ENCODE data around the gene CADPS2.

DNA sequence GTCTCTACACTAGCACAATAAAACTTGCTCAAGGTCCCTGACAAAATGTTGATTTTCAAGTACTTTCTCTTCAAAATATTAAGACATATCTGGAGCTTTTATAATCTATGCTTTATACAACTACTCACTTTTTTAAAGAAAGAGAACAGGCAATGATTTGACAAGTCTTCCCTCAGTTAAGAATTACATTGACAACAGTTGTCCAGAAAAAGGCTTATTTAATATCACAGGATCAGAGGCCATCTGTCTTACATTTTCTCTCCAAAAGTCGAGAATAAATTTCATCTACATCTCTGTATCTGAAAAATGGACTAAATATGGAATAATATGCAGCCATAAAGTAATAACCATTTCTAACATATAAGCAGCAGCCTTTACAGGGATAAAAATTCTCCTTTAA is 175.3 kb downstream of the CADPS2 start:
- no peak for TF ChIP-seq EZH2 (IDR thresholded peaks at IDR 0.05; ENCODE audit: borderline replicate concordance, insufficient read depth, low read depth, low read length, poor library complexity, severe bottlenecking)
- TF ChIP-seq, protein P1, sequence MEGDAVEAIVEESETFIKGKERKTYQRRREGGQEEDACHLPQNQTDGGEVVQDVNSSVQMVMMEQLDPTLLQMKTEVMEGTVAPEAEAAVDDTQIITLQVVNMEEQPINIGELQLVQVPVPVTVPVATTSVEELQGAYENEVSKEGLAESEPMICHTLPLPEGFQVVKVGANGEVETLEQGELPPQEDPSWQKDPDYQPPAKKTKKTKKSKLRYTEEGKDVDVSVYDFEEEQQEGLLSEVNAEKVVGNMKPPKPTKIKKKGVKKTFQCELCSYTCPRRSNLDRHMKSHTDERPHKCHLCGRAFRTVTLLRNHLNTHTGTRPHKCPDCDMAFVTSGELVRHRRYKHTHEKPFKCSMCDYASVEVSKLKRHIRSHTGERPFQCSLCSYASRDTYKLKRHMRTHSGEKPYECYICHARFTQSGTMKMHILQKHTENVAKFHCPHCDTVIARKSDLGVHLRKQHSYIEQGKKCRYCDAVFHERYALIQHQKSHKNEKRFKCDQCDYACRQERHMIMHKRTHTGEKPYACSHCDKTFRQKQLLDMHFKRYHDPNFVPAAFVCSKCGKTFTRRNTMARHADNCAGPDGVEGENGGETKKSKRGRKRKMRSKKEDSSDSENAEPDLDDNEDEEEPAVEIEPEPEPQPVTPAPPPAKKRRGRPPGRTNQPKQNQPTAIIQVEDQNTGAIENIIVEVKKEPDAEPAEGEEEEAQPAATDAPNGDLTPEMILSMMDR (IDR thresholded peaks at IDR 0.05), result no peak
